GM12872 (cell line): ENCODE measurements around the gene SESN1.

ENCODE experiments used
- CTCF ChIP-seq: IDR thresholded peaks from 3 replicates; pipeline ENCODE4 v1.5.1; 2011; ENCODE audit warnings: low read depth, mild to moderate bottlenecking, low read length, moderate library complexity; ENCODE audit not compliant: insufficient read depth

SESN1 gene

GRCh38 chr6:109045493-109045892 lies 49.2 kb downstream of the SESN1 start:
- TF ChIP-seq CTCF = no peak

- no peak for TF ChIP-seq CTCF
Measured at GRCh38 chr6:109039795-109040194, 54.9 kb downstream of the SESN1 start.

- no peak for TF ChIP-seq CTCF
Measured at GRCh38 chr6:109038837-109039398, 55.7 kb downstream of the SESN1 start.

- TF ChIP-seq CTCF = no peak
Measured at GRCh38 chr6:109036574-109037294, 57.9 kb downstream of the SESN1 start.

GRCh38 chr6:109034526-109034925 lies 60.1 kb downstream of the SESN1 start:
- TF ChIP-seq CTCF = no peak

GRCh38 chr6:109033655-109034054 lies 61.0 kb downstream of the SESN1 start:
- TF ChIP-seq CTCF = no peak

- no peak for TF ChIP-seq CTCF
Measured at GRCh38 chr6:109031416-109031815, 63.2 kb downstream of the SESN1 start.

- TF ChIP-seq CTCF = no peak
Measured at GRCh38 chr6:109029313-109029712, 65.3 kb downstream of the SESN1 start.
